OCI-LY7 (cell line): ENCODE measurements around the gene C14orf132.

Experiments
- CTCF ChIP-seq: fragments of 200-600 bp; sonication (generic); conservative IDR thresholded peaks from 2 replicates; pipeline ENCODE4 v1.5.1; 2014; ENCODE audit warnings: mild to moderate bottlenecking, antibody characterized with exemption, low read length, moderate library complexity, mixed read lengths
- EZH2phosphoT487 ChIP-seq: fragments of 200-600 bp; sonication (generic); IDR thresholded peaks from 2 replicates; pipeline ENCODE4 v1.6.1; 2018; ENCODE audit warnings: low read depth, borderline replicate concordance, mild to moderate bottlenecking, mixed run types, antibody characterized with exemption, low read length, moderate library complexity, mixed read lengths

GRCh38 chr14:96049932-96050331 lies 10.8 kb downstream of the C14orf132 start:
- TF ChIP-seq CTCF: no peak
- TF ChIP-seq EZH2phosphoT487: no peak
